Small intestine (tissue), 16 donors: Measurements from ENCODE around the gene CALHM4. TPM values are rescaled to one million over a fixed set of nuclear protein-coding genes. Genes with fewer than 3 reads are reported as not detected.

Experiments used
- DNase-seq, 2 donors: peaks; one replicate each; pipeline versions ENCODE4 v3.0.0 to v3.0.0-alpha.2; 2013
- FAIRE-seq: peaks from 2 replicates; lab custom pipeline; 2012; peaks lifted over from hg19 to GRCh38; lab: Jason Lieb, UNC
- H3K27ac ChIP-seq, 3 donors: one replicate each; pipeline ENCODE4 v1.5.1; 2013; ENCODE audit warnings: low read length in 2 of 3, mild to moderate bottlenecking in 2 of 3, control low read depth in 1 of 3, inconsistent platforms in 1 of 3, low read depth in 1 of 3, moderate library complexity in 1 of 3
- H3K27me3 ChIP-seq, 3 donors: one replicate each; pipeline ENCODE4 v1.6.1; 2013; ENCODE audit warnings: low read length in 3 of 3, inconsistent platforms in 1 of 3; ENCODE audit not compliant: control insufficient read depth in 3 of 3, insufficient read depth in 3 of 3
- H3K36me3 ChIP-seq, 3 donors: one replicate each; pipeline ENCODE4 v1.6.1; 2013; ENCODE audit warnings: low read length in 3 of 3, inconsistent platforms in 1 of 3, low read depth in 1 of 3, mild to moderate bottlenecking in 1 of 3, moderate library complexity in 1 of 3; ENCODE audit not compliant: control insufficient read depth in 3 of 3, insufficient read depth in 2 of 3
- H3K4me1 ChIP-seq, 3 donors: one replicate each; pipeline ENCODE4 v1.6.1; 2013; ENCODE audit warnings: low read length in 2 of 3, inconsistent platforms in 1 of 3, low read depth in 1 of 3, mild to moderate bottlenecking in 1 of 3, moderate library complexity in 1 of 3; ENCODE audit not compliant: control insufficient read depth in 3 of 3, insufficient read depth in 2 of 3
- H3K4me3 ChIP-seq, 3 donors: one replicate each; pipeline ENCODE4 v1.5.1; 2013; ENCODE audit warnings: low read length in 3 of 3, control low read depth in 1 of 3, inconsistent platforms in 1 of 3, low read depth in 1 of 3, mild to moderate bottlenecking in 1 of 3, moderate library complexity in 1 of 3
- H3K9me3 ChIP-seq, 2 donors: one replicate each; pipeline ENCODE4 v1.6.1; 2013; ENCODE audit warnings: low read depth in 1 of 2, low read length in 1 of 2; ENCODE audit not compliant: control insufficient read depth in 2 of 2, insufficient read depth in 1 of 2
- WGBS, 3 donors: extraction: QIAGEN DNeasy Blood & Tissue Kit; methylation state at CpG; one replicate each; pipeline ENCODE4 v1.1.7; 2013; 5-methylcytosine and 5-hydroxymethylcytosine counted together
- long read RNA-seq, 10 donors: transcript quantifications; one replicate each; lab custom pipeline, GENCODE V29; 2026
- polyA plus RNA-seq, 4 donors: library from polyadenylated mRNA; stranded (reverse) in 3 of 4; unstranded in 1 of 4; fragments of 200-250 nt in 3 of 4; fragments of 120-200 nt in 1 of 4; gene quantifications; one replicate each; pipeline versions ENCODE4 v1.2.1 to v1.2.3, GENCODE V29; 2013
- donor health status: healthy with polysubstance abuse.
- donor health status: control.
- donor health status: control.
- donor health status: Bipolar disorder and iron deficiency.
- donor health status: healthy.

CALHM4 gene
- polyA plus RNA-seq: not detected
- long read RNA-seq, donor 1: 0 reads
- long read RNA-seq, donor 2: 0 reads
- long read RNA-seq, donor 3: 0 reads
- long read RNA-seq, donor 4: 0 reads
- long read RNA-seq, donor 5: 0 reads
- long read RNA-seq, donor 6: 0 reads
- long read RNA-seq, donor 7: 0 reads
- long read RNA-seq, donor 8: 0 reads
- long read RNA-seq, donor 9: 0 reads
- long read RNA-seq, donor 10: 0 reads

DNA sequence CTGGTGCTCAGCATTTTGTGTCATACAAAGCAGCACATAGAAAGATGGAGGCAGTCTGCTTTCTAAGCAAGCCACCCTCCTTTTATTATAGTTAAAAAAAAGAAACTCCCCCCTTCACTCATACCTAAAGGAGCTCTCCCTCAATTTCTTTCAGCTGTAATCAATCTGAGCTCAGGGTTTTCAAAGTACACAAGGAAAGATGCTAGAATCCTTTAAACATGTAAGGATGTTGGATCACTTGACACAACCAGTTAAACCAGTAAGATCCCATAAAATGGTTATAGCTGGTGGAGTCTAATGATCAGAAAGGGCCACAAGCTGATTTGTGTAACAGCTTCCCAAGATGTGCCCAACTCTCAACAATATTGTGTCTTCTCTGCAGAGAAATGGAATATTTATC, at the start of gene CALHM4:
TSS of gene CALHM4 (plus strand) at position 301 of the 400 bp plus-strand sequence. CDS start at position 344, 43 bp downstream.
- no peaks in the 10 kb centered on the region for H3K4me1 ChIP-seq
- FAIRE-seq: no peak
- peaks cover 0 to 3% (median 0%) of the 10 kb centered on the region in 3 donors for H3K27me3 ChIP-seq
- no peak within 1 kb of the TSS for H3K27ac ChIP-seq
- H3K36me3 ChIP-seq: no peaks in the 10 kb centered on the region
- H3K9me3 ChIP-seq: no peaks in the 10 kb centered on the region
- DNase-seq: no peak
- no peak within 1 kb of the TSS for H3K4me3 ChIP-seq

DNA sequence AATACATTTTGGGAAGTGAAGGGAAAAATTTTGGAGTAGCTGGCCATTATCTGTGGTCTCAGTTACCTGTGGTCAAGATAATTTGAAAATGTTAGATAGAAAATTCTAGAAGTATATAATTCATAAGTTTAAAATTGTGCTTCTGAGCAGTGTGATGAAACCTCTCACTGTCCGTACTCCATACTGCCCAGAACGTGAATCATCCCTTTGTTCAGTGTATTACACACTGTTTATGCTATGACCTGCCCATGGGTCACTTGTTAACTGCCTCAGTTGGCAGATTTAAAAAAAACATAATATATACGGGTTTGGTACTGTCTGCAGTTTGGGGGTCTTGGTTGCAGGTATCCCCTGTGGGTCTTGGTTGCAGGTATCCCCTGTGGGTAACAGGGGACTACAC, 46.2 kb upstream of the CALHM4 start:
- no peaks in the 10 kb centered on the region for H3K4me1 ChIP-seq
- no peak overlapping the region for H3K27ac ChIP-seq
- WGBS, 3 donors: 80 to 89% (median 88%) methylated on average over 3 of the region's 3 CpGs
- DNase-seq (no peak), FAIRE-seq (no peak)
- no peaks in the 10 kb centered on the region for H3K9me3 ChIP-seq
- no peaks in the 10 kb centered on the region for H3K36me3 ChIP-seq
- no peaks in the 10 kb centered on the region for H3K27me3 ChIP-seq
- H3K4me3 ChIP-seq: no peak overlapping the region

GRCh38 chr6:116508527-116508926, 45.0 kb upstream of the CALHM4 start:
- H3K4me1 ChIP-seq: no peaks in the 10 kb centered on the region
- H3K36me3 ChIP-seq: no peaks in the 10 kb centered on the region
- FAIRE-seq: no peak
- H3K27ac ChIP-seq: no peak overlapping the region
- no peaks in the 10 kb centered on the region for H3K27me3 ChIP-seq
- no peak for DNase-seq
- no peak overlapping the region for H3K4me3 ChIP-seq
- H3K9me3 ChIP-seq: no peaks in the 10 kb centered on the region

GRCh38 chr6:116511424-116512110, 42.0 kb upstream of the CALHM4 start, which contains the start of gene CALHM5:
TSS of gene CALHM5 (plus strand) at chr6:116511639. CDS start at chr6:116511697, 58 bp downstream.
- Histone ChIP-seq H3K4me1 (peaks cover 0 to 3% (median 0%) of the 10 kb centered on the region in 3 donors), H3K4me3 (peak within 1 kb of the TSS in 1 of 3 donors; percentile 14), H3K36me3 (no peaks in the 10 kb centered on the region), H3K27ac (peak within 1 kb of the TSS in 2 of 3 donors; percentile 50 to 94), H3K27me3 (no peaks in the 10 kb centered on the region), H3K9me3 (no peaks in the 10 kb centered on the region)
- FAIRE-seq (no peak), DNase-seq (peak; percentile 30 to 31)
- WGBS, 3 donors: 46 to 56% (median 49%) methylated on average over 10 of the region's 10 CpGs

DNA sequence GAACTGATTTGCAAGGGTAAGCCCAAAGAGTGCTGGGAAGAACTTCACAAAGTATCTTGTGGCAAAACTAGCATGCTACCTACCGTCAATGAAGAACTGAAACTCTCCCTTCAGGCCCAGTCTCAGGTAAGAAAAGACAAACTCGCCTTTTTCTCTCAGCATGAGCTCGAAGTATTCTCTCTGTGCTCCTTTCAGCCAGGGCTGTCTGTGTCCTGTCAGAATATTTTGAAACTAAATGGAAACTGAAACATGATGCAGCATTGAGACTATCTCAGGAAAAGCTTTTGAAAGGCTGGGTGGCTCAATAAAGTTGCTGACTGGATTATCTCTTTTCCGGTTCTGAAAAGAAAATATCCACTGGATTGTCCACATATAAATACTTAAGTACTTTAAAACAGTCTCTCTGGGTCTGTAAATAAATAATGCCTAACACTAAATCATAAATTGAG, 41.4 kb upstream of the CALHM4 start:
- H3K9me3 ChIP-seq: no peaks in the 10 kb centered on the region
- H3K4me3 ChIP-seq: peak overlapping the region in 1 of 3 donors; percentile 14

DNA sequence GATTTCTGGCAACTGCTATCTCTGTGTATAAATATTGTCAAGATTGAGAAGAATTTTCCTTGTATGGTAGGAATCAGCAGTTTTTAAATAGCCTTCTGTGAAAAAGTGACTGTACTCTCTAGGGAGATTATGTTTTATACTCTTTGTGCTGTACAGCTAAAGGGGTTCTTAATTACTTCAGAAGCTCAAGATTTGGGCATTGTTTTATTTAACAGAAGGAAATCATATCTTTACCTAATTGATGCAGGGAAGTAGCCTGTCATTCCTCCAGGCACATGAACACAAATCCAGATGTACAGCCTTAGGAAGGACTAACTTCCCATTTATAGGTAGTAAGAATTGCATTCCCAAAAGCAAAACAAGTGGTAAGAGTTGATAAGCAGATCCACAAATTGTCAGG, 40.8 kb upstream of the CALHM4 start:
- H3K27me3 ChIP-seq: no peaks in the 10 kb centered on the region
- no peak overlapping the region for H3K4me3 ChIP-seq
- FAIRE-seq (no peak), DNase-seq (no peak)
- no peak overlapping the region for H3K27ac ChIP-seq
- H3K4me1 ChIP-seq: peaks cover 0 to 3% (median 0%) of the 10 kb centered on the region in 3 donors
- H3K9me3 ChIP-seq: no peaks in the 10 kb centered on the region
- H3K36me3 ChIP-seq: no peaks in the 10 kb centered on the region

More for the DNA sequence above, 41.4 kb upstream of the CALHM4 start:
- FAIRE-seq: no peak
- no peak for DNase-seq
- Histone ChIP-seq H3K36me3 (no peaks in the 10 kb centered on the region), H3K27me3 (no peaks in the 10 kb centered on the region), H3K4me1 (peaks cover 0 to 3% (median 0%) of the 10 kb centered on the region in 3 donors), H3K27ac (peak overlapping the region in 2 of 3 donors; percentile 50 to 94)
- WGBS, 3 donors: 39 to 64% (median 56%) methylated on average over 4 of the region's 4 CpGs

DNA sequence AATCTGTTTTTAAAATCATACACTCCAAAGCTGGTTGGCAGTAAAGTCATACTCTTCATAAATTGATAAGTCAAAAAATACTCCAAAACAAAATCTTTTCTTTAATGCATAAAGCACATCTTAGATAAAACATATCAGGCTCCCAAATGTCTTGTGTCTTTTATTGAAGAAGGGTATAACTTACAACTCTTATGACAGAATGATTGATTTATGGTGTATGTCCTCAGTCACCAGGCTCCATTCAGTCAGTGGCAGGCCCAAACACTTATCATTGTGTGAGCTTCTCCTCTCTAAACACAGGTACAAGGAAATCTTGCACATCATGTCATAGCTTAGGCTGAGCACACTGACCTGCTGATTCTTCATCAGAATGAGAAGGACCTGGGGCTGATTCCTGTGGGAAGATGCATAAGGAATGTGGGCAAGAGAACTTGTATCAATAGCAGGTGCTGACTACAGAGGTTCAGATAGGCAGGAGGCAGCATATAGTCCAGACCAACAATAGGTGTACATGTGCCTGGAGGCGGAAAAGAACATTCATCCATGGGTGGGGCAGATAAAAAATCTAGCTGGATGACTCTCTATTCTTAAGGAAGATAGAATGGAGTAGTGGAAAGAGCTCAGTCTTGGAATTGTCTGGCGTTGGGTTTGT, 40.2 kb upstream of the CALHM4 start:
- Histone ChIP-seq H3K27ac (no peak overlapping the region), H3K27me3 (no peaks in the 10 kb centered on the region), H3K36me3 (no peaks in the 10 kb centered on the region), H3K4me3 (no peak overlapping the region), H3K9me3 (no peaks in the 10 kb centered on the region), H3K4me1 (peaks cover 0 to 3% (median 0%) of the 10 kb centered on the region in 3 donors)
- DNase-seq (no peak), FAIRE-seq (no peak)
- 65 to 82% (median 76%) methylated on average over 2 of the region's 2 CpGs for WGBS, 3 donors

DNA sequence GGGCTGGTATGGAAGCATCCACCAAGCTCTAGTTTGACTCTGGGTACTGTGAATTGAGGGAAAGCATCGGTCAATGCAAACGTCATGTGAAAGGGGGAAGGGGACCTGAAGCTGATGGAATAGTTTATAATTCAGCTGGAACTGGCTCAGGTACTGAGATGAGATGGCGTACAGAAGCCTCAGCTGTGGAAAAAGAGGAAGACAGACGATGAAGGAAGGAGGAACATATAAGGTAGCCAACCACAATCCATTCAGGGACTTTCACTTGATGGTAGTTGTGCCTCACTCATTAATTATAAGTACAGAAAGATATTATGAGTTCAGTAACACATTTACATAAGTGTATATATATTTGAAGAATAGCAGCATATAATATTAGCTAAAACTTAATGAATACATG, 39.4 kb upstream of the CALHM4 start:
- FAIRE-seq (no peak), DNase-seq (no peak)
- Histone ChIP-seq H3K4me1 (peaks cover 0 to 3% (median 0%) of the 10 kb centered on the region in 3 donors), H3K27me3 (no peaks in the 10 kb centered on the region), H3K36me3 (no peaks in the 10 kb centered on the region), H3K27ac (no peak overlapping the region), H3K9me3 (no peaks in the 10 kb centered on the region), H3K4me3 (no peak overlapping the region)
- 81 to 89% (median 85%) methylated on average over 4 of the region's 4 CpGs for WGBS, 3 donors
